ENCODE measurements around the gene HEATR9.

HEATR9 gene

GRCh38 chr17:35807371-35808144, 61.1 kb downstream of the HEATR9 start:
- DNase-seq: no peak
